HepG2 (cell line): Measurements from ENCODE around the gene PVR. TPM values are rescaled to one million over a fixed set of nuclear protein-coding genes. Genes with fewer than 3 reads are reported as not detected.

Source experiments
- ARNT ChIP-seq: fragments of 450-650 bp; IDR thresholded peaks from 2 replicates; pipeline ENCODE4 v1.6.1; 2017
- EP300 ChIP-seq, 3 experiments: sonication (generic) in 1 of 3; formaldehyde crosslinking in 1 of 3; IDR thresholded peaks; 2 replicates each; pipeline versions ENCODE4 v1.5.1 to v1.6.1; 2011 to 2020; ENCODE audit warnings: low read depth in 2 of 3, low read length in 2 of 3, borderline replicate concordance in 1 of 3, improper control_type of control experiment in 1 of 3, mild to moderate bottlenecking in 1 of 3, missing genetic modification reagents in 1 of 3, moderate library complexity in 1 of 3
- FOXA3 ChIP-seq: IDR thresholded peaks from 2 replicates; pipeline ENCODE4 v1.6.1; 2016; ENCODE audit warnings: missing genetic modification reagents, missing compliant biosample characterization
- HNRNPK ChIP-seq: fragments of 200-400 bp; formaldehyde crosslinking; IDR thresholded peaks from 2 replicates; pipeline ENCODE4 v1.6.1; 2018; ENCODE audit warnings: low read length, low read depth, moderate library complexity, mild to moderate bottlenecking; ENCODE audit not compliant: poor library complexity, severe bottlenecking
- KAT8 ChIP-seq: IDR thresholded peaks from 2 replicates; pipeline ENCODE4 v1.6.1; 2016; ENCODE audit warnings: missing genetic modification reagents, missing compliant biosample characterization
- KLF16 ChIP-seq, 2 experiments: sonication (generic) in 1 of 2; formaldehyde crosslinking in 1 of 2; IDR thresholded peaks; 2 replicates each; pipeline versions ENCODE4 v1.6.1 to v1.8.0; 2016 to 2023; ENCODE audit warnings: missing genetic modification reagents in 2 of 2, missing compliant biosample characterization in 1 of 2
- MXI1 ChIP-seq: IDR thresholded peaks from 3 replicates; pipeline ENCODE4 v1.6.1; 2012; ENCODE audit warnings: low read depth, low read length, inconsistent platforms, borderline replicate concordance
- PAWR ChIP-seq: sonication (generic); formaldehyde crosslinking; IDR thresholded peaks from 2 replicates; pipeline ENCODE4 v1.4.0; 2020; ENCODE audit warnings: missing genetic modification reagents, mild to moderate bottlenecking, borderline replicate concordance
- RFXANK ChIP-seq: IDR thresholded peaks from 2 replicates; pipeline ENCODE4 v1.6.1; 2016
- SATB2 ChIP-seq: sonication (generic); formaldehyde crosslinking; IDR thresholded peaks from 2 replicates; pipeline ENCODE4 v1.5.0; 2020; ENCODE audit warnings: missing genetic modification reagents
- SOX5 ChIP-seq: IDR thresholded peaks from 2 replicates; pipeline ENCODE4 v1.6.1; 2016; ENCODE audit warnings: borderline replicate concordance
- TBL1XR1 ChIP-seq: fragments of 150-350 bp; IDR thresholded peaks from 2 replicates; pipeline ENCODE4 v1.6.1; 2014; ENCODE audit warnings: borderline replicate concordance, low read length; ENCODE audit not compliant: partially characterized antibody
- ZBTB7B ChIP-seq: sonication (generic); formaldehyde crosslinking; IDR thresholded peaks from 2 replicates; pipeline ENCODE4 v1.4.0; 2020; ENCODE audit warnings: missing genetic modification reagents
- ZNF354B ChIP-seq: sonication (generic); formaldehyde crosslinking; IDR thresholded peaks from 2 replicates; pipeline ENCODE4 v1.8.0; 2022; ENCODE audit warnings: mild to moderate bottlenecking, missing genetic modification reagents
- ZNF430 ChIP-seq: sonication (generic); formaldehyde crosslinking; IDR thresholded peaks from 2 replicates; pipeline ENCODE4 v1.9.0; 2021; ENCODE audit warnings: mild to moderate bottlenecking, missing genetic modification reagents
- ZNF652 ChIP-seq: IDR thresholded peaks from 2 replicates; pipeline ENCODE4 v1.6.1; 2016; ENCODE audit warnings: low read depth, borderline replicate concordance
- ZNF883 ChIP-seq: sonication (generic); formaldehyde crosslinking; IDR thresholded peaks from 2 replicates; pipeline ENCODE4 v1.5.1; 2020; ENCODE audit warnings: mild to moderate bottlenecking, missing genetic modification reagents; ENCODE audit errors: not compliant biosample characterization
- ZSCAN21 ChIP-seq: sonication (generic); formaldehyde crosslinking; IDR thresholded peaks from 2 replicates; pipeline ENCODE4 v1.8.0; 2022; ENCODE audit warnings: mild to moderate bottlenecking, missing genetic modification reagents, moderate library complexity, borderline replicate concordance
- polyA plus RNA-seq, 8 experiments: library from polyadenylated mRNA; depleted of rRNA in 3 of 8; stranded (reverse) in 7 of 8; unstranded in 1 of 8; fragments of >200 nt; fragmentation: Illumina TruSeq in 4 of 8; extraction: Trizol in 4 of 8; gene quantifications; 2 replicates each; pipeline versions ENCODE4 v1.2.1 to v1.2.3, GENCODE V29; 2011 to 2016; ENCODE audit warnings: low read depth in 4 of 8, missing spikeins in 1 of 8, mixed read lengths in 1 of 8; ENCODE audit not compliant: insufficient read depth in 1 of 8
- total RNA-seq, 5 experiments: library from RNA; depleted of rRNA; stranded (reverse); fragments of >200 nt; fragmentation: Illumina TruSeq; extraction: Trizol; gene quantifications; 2 replicates each; pipeline ENCODE4 v1.2.3, GENCODE V29; 2016; ENCODE audit warnings: low read depth in 1 of 5
- TF ChIP-seq, protein P1 (sequence below): sonication (generic); formaldehyde crosslinking; IDR thresholded peaks from 2 replicates; pipeline ENCODE4 v1.4.0; 2020; ENCODE audit warnings: mild to moderate bottlenecking, low read depth, missing genetic modification reagents
- TF ChIP-seq, protein P2 (sequence below): sonication (generic); formaldehyde crosslinking; IDR thresholded peaks from 2 replicates; pipeline ENCODE4 v1.4.0; 2020; ENCODE audit warnings: missing genetic modification reagents
- TF ChIP-seq, protein P3 (sequence below), 2 experiments: IDR thresholded peaks; 2 replicates each; pipeline ENCODE4 v1.6.1; 2011 to 2012; ENCODE audit warnings: low read length in 2 of 2, borderline replicate concordance in 1 of 2, low read depth in 1 of 2, mild to moderate bottlenecking in 1 of 2, moderate library complexity in 1 of 2

The PVR gene
- total and polyA plus RNA-seq, 2 of the 13 experiments (the other 11 are each of a cell fraction or from before 2014, with no cell fraction given), result 43.4 to 46.6 TPM

DNA sequence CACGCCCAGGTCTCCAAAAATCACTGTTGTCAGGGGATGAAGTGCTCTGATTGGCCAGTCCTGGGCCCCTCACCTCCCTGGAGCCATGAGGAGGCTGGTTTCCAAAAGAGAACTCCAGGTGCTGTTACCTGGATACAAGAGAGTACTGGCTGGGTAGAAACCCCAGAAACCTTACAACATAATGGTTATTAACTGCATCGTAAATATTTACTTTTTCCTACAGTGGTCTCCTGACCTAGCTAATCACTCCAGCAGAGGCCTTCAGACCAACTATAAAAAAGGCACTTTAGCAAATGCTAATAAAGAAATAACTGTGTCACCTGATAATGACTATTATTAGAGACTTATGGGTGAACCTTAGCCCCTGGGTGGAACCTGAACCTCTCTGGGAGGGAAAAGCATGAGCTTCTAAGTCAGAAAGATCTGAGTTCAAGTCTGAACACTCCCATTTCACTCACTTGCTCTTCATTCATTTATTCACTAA is 31.9 kb upstream of the PVR start (continued):
- TF ChIP-seq, protein P1, sequence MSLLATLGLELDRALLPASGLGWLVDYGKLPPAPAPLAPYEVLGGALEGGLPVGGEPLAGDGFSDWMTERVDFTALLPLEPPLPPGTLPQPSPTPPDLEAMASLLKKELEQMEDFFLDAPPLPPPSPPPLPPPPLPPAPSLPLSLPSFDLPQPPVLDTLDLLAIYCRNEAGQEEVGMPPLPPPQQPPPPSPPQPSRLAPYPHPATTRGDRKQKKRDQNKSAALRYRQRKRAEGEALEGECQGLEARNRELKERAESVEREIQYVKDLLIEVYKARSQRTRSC (CRISPR knock-in tag), result no peak
- TF ChIP-seq ZSCAN21 (CRISPR knock-in tag) (no peak), ZNF652 (CRISPR knock-in tag) (0 out of 2 replicates have a peak, but pooled peaks have one; percentile 5), SATB2 (CRISPR knock-in tag) (peak; percentile 98), MXI1 (peak; percentile 19; the same call in 1 of the 3 replicates), SOX5 (CRISPR knock-in tag) (peak; percentile 74; the same call in 1 of the 2 replicates), ZNF354B (CRISPR knock-in tag) (no peak), EP300 (IDR thresholded peaks at IDR 0.05; ENCODE audit: low read depth in 2 of 2, low read length in 2 of 2) (peak in 1 of 2 experiments; percentile 61; a peak in 1 of 4 replicates), EP300 (CRISPR knock-in tag; IDR thresholded peaks at IDR 0.05; ENCODE audit: borderline replicate concordance) (no peak), KLF16 (CRISPR knock-in tag; IDR thresholded peaks at IDR 0.05) (peak in 1 of 2 experiments; percentile 56; a peak in 1 of 4 replicates), ARNT (no peak), PAWR (CRISPR knock-in tag) (no peak), ZNF883 (CRISPR knock-in tag) (no peak), RFXANK (CRISPR knock-in tag) (no peak), KAT8 (peak; percentile 54; the same call in 1 of the 2 replicates), FOXA3 (CRISPR knock-in tag) (peak; percentile 87), HNRNPK (no peak), TBL1XR1 (no peak), ZNF430 (CRISPR knock-in tag) (no peak), ZBTB7B (CRISPR knock-in tag) (0 out of 2 replicates have a peak, but pooled peaks have one; percentile 17)
- TF ChIP-seq, protein P2, sequence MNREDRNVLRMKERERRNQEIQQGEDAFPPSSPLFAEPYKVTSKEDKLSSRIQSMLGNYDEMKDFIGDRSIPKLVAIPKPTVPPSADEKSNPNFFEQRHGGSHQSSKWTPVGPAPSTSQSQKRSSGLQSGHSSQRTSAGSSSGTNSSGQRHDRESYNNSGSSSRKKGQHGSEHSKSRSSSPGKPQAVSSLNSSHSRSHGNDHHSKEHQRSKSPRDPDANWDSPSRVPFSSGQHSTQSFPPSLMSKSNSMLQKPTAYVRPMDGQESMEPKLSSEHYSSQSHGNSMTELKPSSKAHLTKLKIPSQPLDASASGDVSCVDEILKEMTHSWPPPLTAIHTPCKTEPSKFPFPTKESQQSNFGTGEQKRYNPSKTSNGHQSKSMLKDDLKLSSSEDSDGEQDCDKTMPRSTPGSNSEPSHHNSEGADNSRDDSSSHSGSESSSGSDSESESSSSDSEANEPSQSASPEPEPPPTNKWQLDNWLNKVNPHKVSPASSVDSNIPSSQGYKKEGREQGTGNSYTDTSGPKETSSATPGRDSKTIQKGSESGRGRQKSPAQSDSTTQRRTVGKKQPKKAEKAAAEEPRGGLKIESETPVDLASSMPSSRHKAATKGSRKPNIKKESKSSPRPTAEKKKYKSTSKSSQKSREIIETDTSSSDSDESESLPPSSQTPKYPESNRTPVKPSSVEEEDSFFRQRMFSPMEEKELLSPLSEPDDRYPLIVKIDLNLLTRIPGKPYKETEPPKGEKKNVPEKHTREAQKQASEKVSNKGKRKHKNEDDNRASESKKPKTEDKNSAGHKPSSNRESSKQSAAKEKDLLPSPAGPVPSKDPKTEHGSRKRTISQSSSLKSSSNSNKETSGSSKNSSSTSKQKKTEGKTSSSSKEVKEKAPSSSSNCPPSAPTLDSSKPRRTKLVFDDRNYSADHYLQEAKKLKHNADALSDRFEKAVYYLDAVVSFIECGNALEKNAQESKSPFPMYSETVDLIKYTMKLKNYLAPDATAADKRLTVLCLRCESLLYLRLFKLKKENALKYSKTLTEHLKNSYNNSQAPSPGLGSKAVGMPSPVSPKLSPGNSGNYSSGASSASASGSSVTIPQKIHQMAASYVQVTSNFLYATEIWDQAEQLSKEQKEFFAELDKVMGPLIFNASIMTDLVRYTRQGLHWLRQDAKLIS (CRISPR knock-in tag), result no peak
- TF ChIP-seq, protein P3, sequence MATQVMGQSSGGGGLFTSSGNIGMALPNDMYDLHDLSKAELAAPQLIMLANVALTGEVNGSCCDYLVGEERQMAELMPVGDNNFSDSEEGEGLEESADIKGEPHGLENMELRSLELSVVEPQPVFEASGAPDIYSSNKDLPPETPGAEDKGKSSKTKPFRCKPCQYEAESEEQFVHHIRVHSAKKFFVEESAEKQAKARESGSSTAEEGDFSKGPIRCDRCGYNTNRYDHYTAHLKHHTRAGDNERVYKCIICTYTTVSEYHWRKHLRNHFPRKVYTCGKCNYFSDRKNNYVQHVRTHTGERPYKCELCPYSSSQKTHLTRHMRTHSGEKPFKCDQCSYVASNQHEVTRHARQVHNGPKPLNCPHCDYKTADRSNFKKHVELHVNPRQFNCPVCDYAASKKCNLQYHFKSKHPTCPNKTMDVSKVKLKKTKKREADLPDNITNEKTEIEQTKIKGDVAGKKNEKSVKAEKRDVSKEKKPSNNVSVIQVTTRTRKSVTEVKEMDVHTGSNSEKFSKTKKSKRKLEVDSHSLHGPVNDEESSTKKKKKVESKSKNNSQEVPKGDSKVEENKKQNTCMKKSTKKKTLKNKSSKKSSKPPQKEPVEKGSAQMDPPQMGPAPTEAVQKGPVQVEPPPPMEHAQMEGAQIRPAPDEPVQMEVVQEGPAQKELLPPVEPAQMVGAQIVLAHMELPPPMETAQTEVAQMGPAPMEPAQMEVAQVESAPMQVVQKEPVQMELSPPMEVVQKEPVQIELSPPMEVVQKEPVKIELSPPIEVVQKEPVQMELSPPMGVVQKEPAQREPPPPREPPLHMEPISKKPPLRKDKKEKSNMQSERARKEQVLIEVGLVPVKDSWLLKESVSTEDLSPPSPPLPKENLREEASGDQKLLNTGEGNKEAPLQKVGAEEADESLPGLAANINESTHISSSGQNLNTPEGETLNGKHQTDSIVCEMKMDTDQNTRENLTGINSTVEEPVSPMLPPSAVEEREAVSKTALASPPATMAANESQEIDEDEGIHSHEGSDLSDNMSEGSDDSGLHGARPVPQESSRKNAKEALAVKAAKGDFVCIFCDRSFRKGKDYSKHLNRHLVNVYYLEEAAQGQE (IDR thresholded peaks at IDR 0.05; ENCODE audit: borderline replicate concordance in 1 of 2, low read depth in 1 of 2, low read length in 2 of 2), result no peak; a peak in 1 of 4 replicates
